Retina (tissue), 1 donor: ENCODE measurements around the gene PEF1.
A peak's percentile ranks its signal among the peaks of the same experiment; 100 is the strongest.

ENCODE experiments used
- DNase-seq: peaks from one replicate; pipeline ENCODE4 v3.0.0-alpha.2; 2016

PEF1 gene

GRCh38 chr1:31670593-31670964 is 25.9 kb upstream of the PEF1 start:
- DNase-seq: no peak

GRCh38 chr1:31669786-31670592 is 25.3 kb upstream of the PEF1 start:
- peak; percentile 54 for DNase-seq

- DNase-seq: no peak
These were observed 24.7 kb upstream of the PEF1 start for GRCh38 chr1:31669433-31669785.

GRCh38 chr1:31668303-31668883 is 23.7 kb upstream of the PEF1 start:
- DNase-seq: no peak

- no peak for DNase-seq
These were observed 22.5 kb upstream of the PEF1 start for GRCh38 chr1:31667065-31667785.

GRCh38 chr1:31666263-31666963 is 21.7 kb upstream of the PEF1 start:
- no peak for DNase-seq

- no peak for DNase-seq
These were observed 20.7 kb upstream of the PEF1 start for GRCh38 chr1:31665234-31665878.

GRCh38 chr1:31664528-31664927 is 19.9 kb upstream of the PEF1 start:
- no peak for DNase-seq

- DNase-seq: peak; percentile 84
These were observed 19.2 kb upstream of the PEF1 start for GRCh38 chr1:31663622-31664452.

GRCh38 chr1:31662463-31662862 is 17.8 kb upstream of the PEF1 start:
- no peak for DNase-seq

- DNase-seq: no peak
These were observed 17.2 kb upstream of the PEF1 start for GRCh38 chr1:31661856-31662255.

- no peak for DNase-seq
These were observed 16.3 kb upstream of the PEF1 start for GRCh38 chr1:31660871-31661455.

GRCh38 chr1:31659889-31660288 is 15.2 kb upstream of the PEF1 start:
- DNase-seq: no peak

GRCh38 chr1:31658721-31659120 is 14.0 kb upstream of the PEF1 start:
- no peak for DNase-seq

GRCh38 chr1:31657972-31658510 is 13.4 kb upstream of the PEF1 start:
- no peak for DNase-seq

- no peak for DNase-seq
These were observed 12.5 kb upstream of the PEF1 start for GRCh38 chr1:31657020-31657804.

- no peak for DNase-seq
These were observed 11.1 kb upstream of the PEF1 start for GRCh38 chr1:31655756-31656155.

- DNase-seq: no peak
These were observed 10.4 kb upstream of the PEF1 start for GRCh38 chr1:31655104-31655503.

GRCh38 chr1:31654474-31654776 is 9.7 kb upstream of the PEF1 start:
- no peak for DNase-seq

- no peak for DNase-seq
These were observed 9.2 kb upstream of the PEF1 start for GRCh38 chr1:31653717-31654473.
